B cell (primary cell): ENCODE results near the gene CWF19L1. TPM values are rescaled to one million over a fixed set of nuclear protein-coding genes. Genes with fewer than 3 reads are reported as not detected.

ENCODE experiments used
- ATAC-seq: fragments of 200-7000 bp; cut with Tn5 transposase; one replicate; pipeline ENCODE4 v1.10.0; 2021; ENCODE audit warnings: low read depth, mild to moderate bottlenecking, moderate number of reproducible peaks, moderate library complexity
- CTCF ChIA-PET: fragments of 350-600 bp; sonication (Branson Sonifier 250); formaldehyde crosslinking; loops from one replicate; lab custom pipeline; 2021; ENCODE audit warnings: antibody characterized with exemption, inconsistent platforms; lab: Charles Lee
- POLR2A ChIA-PET: fragments of 350-600 bp; sonication (Branson Sonifier 250); formaldehyde crosslinking; loops from one replicate; lab custom pipeline; 2021; ENCODE audit warnings: antibody characterized with exemption; lab: Charles Lee
- DNase-seq: peaks from one replicate; pipeline ENCODE4 v3.0.0; 2013
- H2AFZ ChIP-seq: 2 replicates; pipeline ENCODE4 v1.6.1; 2012; ENCODE audit warnings: mild to moderate bottlenecking, low read depth, low read length; ENCODE audit not compliant: insufficient read depth, poor library complexity, severe bottlenecking
- H3K27ac ChIP-seq, 2 donors: 1 replicate in 1 of 2; 2 replicates in 1 of 2; pipeline ENCODE4 v1.5.1; 2012 to 2013; ENCODE audit warnings: low read length in 2 of 2, mild to moderate bottlenecking in 2 of 2, moderate library complexity in 1 of 2
- H3K27me3 ChIP-seq, 4 experiments: fragments of 200-600 bp in 1 of 4; sonication (generic) in 1 of 4; replicated peaks in 1 of 4; 1 replicate in 2 of 4; 2 replicates in 2 of 4; pipeline versions ENCODE4 v1.6.1 to v1.7.0; 2013 to 2016; ENCODE audit warnings: low read length in 3 of 4, mild to moderate bottlenecking in 2 of 4, mixed read lengths in 1 of 4, moderate library complexity in 1 of 4; ENCODE audit not compliant: insufficient read depth in 4 of 4, control insufficient read depth in 3 of 4; ENCODE audit errors: control extremely low read depth in 1 of 4
- H3K36me3 ChIP-seq, 2 experiments: replicated peaks in 1 of 2; 1 replicate in 1 of 2; 2 replicates in 1 of 2; pipeline versions ENCODE4 v1.6.1 to v1.7.1; 2013; ENCODE audit warnings: low read length in 1 of 2; ENCODE audit not compliant: insufficient read depth in 2 of 2, control insufficient read depth in 1 of 2; ENCODE audit errors: control extremely low read depth in 1 of 2, extremely low read depth in 1 of 2
- H3K4me1 ChIP-seq, 2 donors: fragments of 200-600 bp in 1 of 2; sonication (generic) in 1 of 2; 1 replicate in 1 of 2; 2 replicates in 1 of 2; pipeline versions ENCODE4 v1.5.1 to v1.6.1; 2013 to 2017; ENCODE audit warnings: low read length in 2 of 2; ENCODE audit not compliant: control insufficient read depth in 2 of 2, insufficient read depth in 2 of 2
- H3K4me2 ChIP-seq: replicated peaks from 2 replicates; pipeline ENCODE3; 2012; ENCODE audit warnings: mild to moderate bottlenecking, low read depth, low read length; ENCODE audit not compliant: poor library complexity, severe bottlenecking
- H3K4me3 ChIP-seq, 5 experiments: fragments of 200-600 bp in 1 of 5; sonication (generic) in 1 of 5; 1 replicate in 3 of 5; 2 replicates in 2 of 5; pipeline versions ENCODE4 v1.5.1 to v1.7.0; 2011 to 2016; ENCODE audit warnings: low read length in 4 of 5, mild to moderate bottlenecking in 4 of 5, low read depth in 2 of 5, control low read depth in 1 of 5, moderate library complexity in 1 of 5; ENCODE audit not compliant: insufficient read depth in 1 of 5; ENCODE audit errors: control extremely low read depth in 1 of 5, extremely low read depth in 1 of 5
- H3K79me2 ChIP-seq: fragments of 200-600 bp; sonication (generic); one replicate; pipeline ENCODE4 v1.6.0; 2016; ENCODE audit warnings: low read length; ENCODE audit not compliant: control insufficient read depth, insufficient read depth
- H3K9ac ChIP-seq: fragments of 200-600 bp; sonication (generic); 2 replicates; pipeline ENCODE4 v1.6.1; 2017; ENCODE audit warnings: mild to moderate bottlenecking, low read length, moderate library complexity
- H3K9me3 ChIP-seq, 3 donors: one replicate each; pipeline versions ENCODE4 v1.6.1 to v1.7.1; 2013; ENCODE audit warnings: low read length in 2 of 3; ENCODE audit not compliant: control insufficient read depth in 2 of 3, insufficient read depth in 1 of 3; ENCODE audit errors: control extremely low read depth in 1 of 3
- H4K20me1 ChIP-seq: 2 replicates; pipeline ENCODE4 v1.6.0; 2012; ENCODE audit warnings: mild to moderate bottlenecking, low read length; ENCODE audit not compliant: insufficient read depth, control insufficient read depth, poor library complexity, severe bottlenecking
- H3K27ac Mint-ChIP-seq: one replicate; pipeline ENCODE4 v1.8.0; 2021; ENCODE audit warnings: mixed read lengths
- H3K27me3 Mint-ChIP-seq: one replicate; pipeline ENCODE4 v1.8.0; 2021; ENCODE audit warnings: mixed read lengths
- H3K4me1 Mint-ChIP-seq: one replicate; pipeline ENCODE4 v1.8.0; 2021; ENCODE audit warnings: mixed read lengths
- H3K4me3 Mint-ChIP-seq: one replicate; pipeline ENCODE4 v1.8.0; 2021; ENCODE audit warnings: mixed read lengths
- H3K9me3 Mint-ChIP-seq: one replicate; pipeline ENCODE4 v1.8.0; 2022; ENCODE audit warnings: mixed read lengths; ENCODE audit not compliant: insufficient read depth
- CTCF ChIP-seq: fragments of 200-600 bp; IDR thresholded peaks from one replicate; pipeline ENCODE4 v1.8.0; 2022; ENCODE audit warnings: antibody characterized with exemption, mild to moderate bottlenecking
- EZH2 ChIP-seq: IDR thresholded peaks from 2 replicates; pipeline ENCODE4 v1.6.1; 2012; ENCODE audit warnings: borderline replicate concordance, low read depth, mild to moderate bottlenecking, moderate library complexity, low read length; ENCODE audit not compliant: insufficient read depth, poor library complexity, severe bottlenecking
- WGBS: methylation state at CpG from one replicate; pipeline ENCODE4 v1.1.5; 2013; ENCODE audit warnings: missing lambda C conversion rate; ENCODE audit not compliant: insufficient coverage; 5-methylcytosine and 5-hydroxymethylcytosine counted together
- intact Hi-C: fragments of 100-400 bp; cut with micrococcal nuclease; formaldehyde crosslinking; loops from one replicate; pipeline ENCODE4 v1.10.0; 2022
- polyA plus RNA-seq: library from polyadenylated mRNA; depleted of rRNA; stranded (reverse); fragments of >200 nt; gene quantifications from 2 replicates; pipeline ENCODE4 v1.2.3, GENCODE V29; 2012
- total RNA-seq, 2 donors: library from RNA; stranded (reverse); fragments of 120-200 nt in 1 of 2; gene quantifications; 1 replicate in 1 of 2; 2 replicates in 1 of 2; pipeline versions ENCODE4 v1.2.3 to v1.2.4, GENCODE V29; 2013 to 2022

CWF19L1 gene
- total and polyA plus RNA-seq, 2 donors (not counting 1 experiment from before 2014, with no cell fraction given): 24.1 to 48.3 TPM

GRCh38 chr10:100222529-100222928 is 44.9 kb downstream of the CWF19L1 start:
- Mint-ChIP-seq H3K27ac (no peak overlapping the region), H3K9me3 (no peaks in the 10 kb centered on the region), H3K27me3 (no peaks in the 10 kb centered on the region), H3K4me3 (no peak overlapping the region), H3K4me1 (peaks cover under 1% of the 10 kb centered on the region)
- CTCF ChIA-PET: no interaction called here
- Histone ChIP-seq H3K4me3 (no peak overlapping the region), H3K36me3 (peaks cover 17 to 40% of the 10 kb centered on the region in 2 experiments), H3K4me1 (no peaks in the 10 kb centered on the region), H3K27me3 (no peaks in the 10 kb centered on the region), H3K4me2 (no peak overlapping the region), H2AFZ (no peak overlapping the region), H3K27ac (no peak overlapping the region), H4K20me1 (no peaks in the 10 kb centered on the region), H3K9ac (no peak overlapping the region), H3K79me2 (peaks cover 5% of the 10 kb centered on the region), H3K9me3 (no peaks in the 10 kb centered on the region)
- TF ChIP-seq CTCF (no peak), EZH2 (no peak)
- 100% methylated on average over 1 of the region's 2 CpGs for WGBS
- no peak for ATAC-seq
- POLR2A ChIA-PET: no interaction called here
- intact Hi-C loops: no loop called here
- DNase-seq: no peak

GRCh38 chr10:100216006-100216405 is 51.4 kb downstream of the CWF19L1 start:
- Histone ChIP-seq H3K79me2 (no peaks in the 10 kb centered on the region), H3K4me1 (no peaks in the 10 kb centered on the region), H3K27ac (no peak overlapping the region), H3K9me3 (no peaks in the 10 kb centered on the region), H2AFZ (no peak overlapping the region), H4K20me1 (no peaks in the 10 kb centered on the region), H3K27me3 (no peaks in the 10 kb centered on the region), H3K36me3 (peaks cover 32 to 49% of the 10 kb centered on the region in 2 experiments), H3K4me3 (no peak overlapping the region), H3K4me2 (no peak overlapping the region), H3K9ac (no peak overlapping the region)
- TF ChIP-seq EZH2: no peak
- no peak for TF ChIP-seq CTCF
- no peak for ATAC-seq
- no peak for DNase-seq
- no peaks in the 10 kb centered on the region for H3K27me3 Mint-ChIP-seq
- ChIA-PET CTCF (interaction anchor here (1.3 to 1.5 kb wide), 2 partner anchors 16 to 371 kb away, joined by 3 to 4 read pairs; no protein-coding TSS in a partner anchor), POLR2A (interaction anchor here (0.7 kb wide), 1 partner anchor 45 kb away, joined by 3 read pairs; no protein-coding TSS in a partner anchor)
- intact Hi-C loops: no loop called here
- WGBS: 100% methylated on average over 1 of the region's 2 CpGs
- no peaks in the 10 kb centered on the region for H3K9me3 Mint-ChIP-seq
- no peaks in the 10 kb centered on the region for H3K4me1 Mint-ChIP-seq
- H3K27ac Mint-ChIP-seq: no peak overlapping the region
- no peak overlapping the region for H3K4me3 Mint-ChIP-seq
